Cardiac fibroblast (primary cell): ENCODE data around the gene CCND1.

ENCODE experiments used
- DNase-seq, 2 donors: peaks; one replicate each; pipeline versions ENCODE4 v3.0.0 to v3.0.0-alpha.2; 2010; ENCODE audit warnings: low read depth in 2 of 2
- H3K4me3 ChIP-seq, 2 donors: replicated peaks in 1 of 2; 1 replicate in 1 of 2; 2 replicates in 1 of 2; pipeline ENCODE4 v1.5.1; 2011; ENCODE audit warnings: low read depth in 2 of 2, low read length in 2 of 2, mild to moderate bottlenecking in 2 of 2, moderate library complexity in 1 of 2
- TF ChIP-seq, protein P1 (sequence below): IDR thresholded peaks from one replicate; pipeline ENCODE4 v1.5.1; 2011; ENCODE audit warnings: low read depth, mild to moderate bottlenecking, low read length, inconsistent platforms

CCND1 gene

DNA sequence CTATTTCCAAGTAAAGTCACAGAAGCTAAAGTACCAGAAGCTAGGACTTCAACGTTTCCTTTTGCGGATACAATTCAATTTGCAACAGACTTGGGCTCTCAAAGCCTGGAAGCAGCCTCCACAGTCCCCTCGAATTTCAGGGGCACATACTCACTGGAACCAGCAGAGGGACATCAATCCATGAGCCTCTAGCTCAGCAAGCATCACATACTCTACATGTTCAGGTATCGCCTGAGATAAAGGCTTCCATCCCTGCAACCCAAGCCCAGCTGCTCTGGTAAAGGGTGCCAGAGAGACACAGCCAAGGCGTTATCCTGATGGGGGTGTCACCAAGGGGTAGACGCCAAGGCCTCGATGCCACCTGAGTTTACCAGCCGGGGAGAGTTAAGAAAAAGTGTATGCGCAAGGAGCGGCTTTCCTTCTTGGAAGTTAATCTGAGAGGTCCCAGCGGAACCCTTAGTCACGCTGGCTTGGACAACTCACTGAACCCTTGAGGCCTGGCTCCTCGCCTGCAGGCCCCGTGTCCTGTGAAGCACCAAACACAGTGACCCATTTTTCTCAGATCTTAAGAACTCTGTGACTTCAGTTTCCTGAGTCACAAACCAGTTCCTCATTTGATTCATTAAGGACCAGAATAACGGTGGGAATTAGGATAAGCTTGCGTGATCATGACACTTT, 21.2 kb downstream of the CCND1 start:
- TF ChIP-seq, protein P1, sequence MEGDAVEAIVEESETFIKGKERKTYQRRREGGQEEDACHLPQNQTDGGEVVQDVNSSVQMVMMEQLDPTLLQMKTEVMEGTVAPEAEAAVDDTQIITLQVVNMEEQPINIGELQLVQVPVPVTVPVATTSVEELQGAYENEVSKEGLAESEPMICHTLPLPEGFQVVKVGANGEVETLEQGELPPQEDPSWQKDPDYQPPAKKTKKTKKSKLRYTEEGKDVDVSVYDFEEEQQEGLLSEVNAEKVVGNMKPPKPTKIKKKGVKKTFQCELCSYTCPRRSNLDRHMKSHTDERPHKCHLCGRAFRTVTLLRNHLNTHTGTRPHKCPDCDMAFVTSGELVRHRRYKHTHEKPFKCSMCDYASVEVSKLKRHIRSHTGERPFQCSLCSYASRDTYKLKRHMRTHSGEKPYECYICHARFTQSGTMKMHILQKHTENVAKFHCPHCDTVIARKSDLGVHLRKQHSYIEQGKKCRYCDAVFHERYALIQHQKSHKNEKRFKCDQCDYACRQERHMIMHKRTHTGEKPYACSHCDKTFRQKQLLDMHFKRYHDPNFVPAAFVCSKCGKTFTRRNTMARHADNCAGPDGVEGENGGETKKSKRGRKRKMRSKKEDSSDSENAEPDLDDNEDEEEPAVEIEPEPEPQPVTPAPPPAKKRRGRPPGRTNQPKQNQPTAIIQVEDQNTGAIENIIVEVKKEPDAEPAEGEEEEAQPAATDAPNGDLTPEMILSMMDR: peak; percentile 44
- H3K4me3 ChIP-seq: no peak overlapping the region
- peak in 1 of 2 donors; percentile 77 for DNase-seq

GRCh38 chr11:69662806-69663205, 21.9 kb downstream of the CCND1 start:
- TF ChIP-seq, protein P1: no peak
- DNase-seq: no peak
- no peak overlapping the region for H3K4me3 ChIP-seq

GRCh38 chr11:69663326-69663725, 22.4 kb downstream of the CCND1 start:
- TF ChIP-seq, protein P1: no peak
- DNase-seq: no peak
- no peak overlapping the region for H3K4me3 ChIP-seq

- no peak for DNase-seq
- TF ChIP-seq, protein P1: no peak
- no peak overlapping the region for H3K4me3 ChIP-seq
Observed at GRCh38 chr11:69664103-69664775, 23.3 kb downstream of the CCND1 start.

DNA sequence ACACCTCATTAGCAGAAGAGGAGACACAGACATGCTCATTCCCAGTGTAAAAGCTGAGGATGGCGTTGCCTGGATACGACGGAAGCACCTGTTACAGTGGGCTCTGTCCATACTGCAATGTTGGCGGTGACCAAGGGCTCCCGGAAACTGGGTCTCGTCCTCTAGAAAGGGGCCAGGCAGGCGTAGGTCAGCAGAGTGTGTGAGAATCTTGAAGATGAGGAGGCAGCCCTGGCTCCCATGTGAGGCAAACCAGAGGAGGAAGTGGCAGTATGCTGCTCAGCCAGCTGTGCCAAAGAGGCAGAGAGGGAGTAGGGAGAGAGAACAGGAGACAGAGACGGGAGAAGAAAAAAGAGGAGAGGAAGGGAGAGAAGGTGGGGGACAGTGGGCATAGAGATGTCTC, 23.9 kb downstream of the CCND1 start:
- H3K4me3 ChIP-seq: no peak overlapping the region
- no peak for DNase-seq
- TF ChIP-seq, protein P1: no peak

DNA sequence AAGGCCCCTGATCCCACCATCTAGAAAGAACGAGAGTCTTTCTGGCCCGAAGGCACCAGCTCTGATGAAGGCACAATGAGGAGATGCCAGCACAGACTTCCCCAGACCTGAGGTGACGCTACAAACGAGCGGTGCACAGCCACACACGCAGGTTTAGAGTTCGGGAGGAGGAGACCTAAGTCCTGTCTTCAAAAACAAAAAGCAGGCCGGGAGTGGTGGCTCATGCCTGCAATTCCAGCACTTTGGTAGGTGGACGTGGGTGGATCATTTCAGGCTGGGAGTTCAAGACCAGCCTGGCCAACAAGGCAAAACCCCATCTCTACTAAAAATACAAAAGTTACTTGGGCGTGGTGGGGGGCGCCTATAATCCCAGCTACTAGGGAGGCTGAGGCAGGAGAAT, 24.7 kb downstream of the CCND1 start:
- no peak overlapping the region for H3K4me3 ChIP-seq
- TF ChIP-seq, protein P1: no peak
- DNase-seq: no peak
